ENCODE measurements around the gene PPP2R5D.

PPP2R5D gene

DNA sequence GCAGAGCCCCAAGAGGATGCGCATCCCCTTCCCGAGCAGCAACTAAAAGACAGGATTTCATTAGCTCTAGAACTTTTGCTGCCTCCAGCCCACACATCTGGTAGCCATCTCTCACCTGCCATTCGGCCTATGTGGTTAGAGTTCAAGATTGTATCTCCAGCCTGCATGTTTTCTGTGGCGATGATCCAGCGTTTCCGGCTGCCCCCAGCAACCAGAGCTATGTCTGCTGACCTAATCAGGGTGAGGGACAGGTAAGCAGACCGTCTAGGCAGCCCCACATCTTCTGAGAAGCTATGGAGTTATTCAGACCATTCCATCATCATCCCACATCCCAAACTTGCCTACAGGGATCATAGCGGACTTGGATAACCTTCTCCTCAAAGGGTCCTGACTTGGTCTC, 71.6 kb downstream of the PPP2R5D start:
- H3K4me2 ChIP-seq (ENCODE audit: low read length) = no peak overlapping the region
- TF ChIP-seq CTCF (IDR thresholded peaks at IDR 0.05; ENCODE audit: low read depth, low read length, poor library complexity, severe bottlenecking) = no peak
- TF ChIP-seq EZH2phosphoT487 (IDR thresholded peaks at IDR 0.05; ENCODE audit: borderline replicate concordance, low read length) = no peak
- H3K27ac ChIP-seq (ENCODE audit: low read depth, low read length) = no peak overlapping the region
- peaks cover 9% of the 10 kb centered on the region for H3F3A ChIP-seq (ENCODE audit: control insufficient read depth, insufficient read depth)
- H3K9me3 ChIP-seq (ENCODE audit: control insufficient read depth, insufficient read depth, low read length) = no peaks in the 10 kb centered on the region
- H4K20me1 ChIP-seq (ENCODE audit: control insufficient read depth, insufficient read depth, low read depth, low read length) = no peaks in the 10 kb centered on the region
- peaks cover 32% of the 10 kb centered on the region for H3K4me1 ChIP-seq (ENCODE audit: control insufficient read depth, low read length)
- H3K79me2 ChIP-seq (ENCODE audit: control insufficient read depth, low read length) = peaks cover 26% of the 10 kb centered on the region
- no peaks in the 10 kb centered on the region for H3K9me2 ChIP-seq (replicated peaks; ENCODE audit: control insufficient read depth, low read length)
- peaks cover 19% of the 10 kb centered on the region for H3K36me3 ChIP-seq (ENCODE audit: control insufficient read depth, low read length)
- no peaks in the 10 kb centered on the region for H3K27me3 ChIP-seq (ENCODE audit: control insufficient read depth, low read length)
- no peak overlapping the region for H3K4me3 ChIP-seq (ENCODE audit: low read length)

DNA sequence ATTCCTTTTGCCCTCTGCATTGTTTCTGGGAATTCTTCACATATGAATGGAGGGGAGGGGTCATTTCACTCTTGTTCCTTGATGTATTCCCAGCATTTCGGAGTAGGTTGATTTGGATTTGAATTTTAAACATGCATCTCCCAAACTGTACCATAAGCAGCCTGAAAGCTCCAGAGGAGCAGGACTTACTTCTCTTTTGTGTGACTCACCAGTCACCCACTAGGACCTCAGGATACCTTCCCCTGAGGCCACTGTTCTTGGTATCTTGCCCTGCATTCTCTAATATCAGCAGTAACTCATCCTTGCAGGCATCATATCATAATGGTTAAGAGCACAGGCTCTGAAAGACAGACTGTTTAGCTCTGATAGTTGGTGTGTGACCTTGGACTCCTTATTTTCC, 74.2 kb downstream of the PPP2R5D start:
- Histone ChIP-seq H3K9me3 (ENCODE audit: control insufficient read depth, insufficient read depth, low read length) (no peaks in the 10 kb centered on the region), H3K79me2 (ENCODE audit: control insufficient read depth, low read length) (peaks cover 18% of the 10 kb centered on the region), H3F3A (ENCODE audit: control insufficient read depth, insufficient read depth) (peaks cover 9% of the 10 kb centered on the region), H3K9me2 (replicated peaks; ENCODE audit: control insufficient read depth, low read length) (no peaks in the 10 kb centered on the region), H3K4me1 (ENCODE audit: control insufficient read depth, low read length) (peaks cover 23% of the 10 kb centered on the region), H3K36me3 (ENCODE audit: control insufficient read depth, low read length) (peaks cover 19% of the 10 kb centered on the region), H3K27me3 (ENCODE audit: control insufficient read depth, low read length) (no peaks in the 10 kb centered on the region), H3K4me3 (ENCODE audit: low read length) (peak overlapping the region; percentile 83), H3K4me2 (ENCODE audit: low read length) (peak overlapping the region; percentile 90), H4K20me1 (ENCODE audit: control insufficient read depth, insufficient read depth, low read depth, low read length) (no peaks in the 10 kb centered on the region), H3K27ac (ENCODE audit: low read depth, low read length) (no peak overlapping the region)
- no peak for TF ChIP-seq CTCF (IDR thresholded peaks at IDR 0.05; ENCODE audit: low read depth, low read length, poor library complexity, severe bottlenecking)
- TF ChIP-seq EZH2phosphoT487 (IDR thresholded peaks at IDR 0.05; ENCODE audit: borderline replicate concordance, low read length) = no peak

GRCh38 chr6:43059168-43060033, 75.0 kb downstream of the PPP2R5D start, which contains the start of the genes KLC4 and MRPL2:
Gene KLC4 (plus strand): TSS chr6:43059631. CDS start chr6:43061336, 1,705 bp downstream.
Gene MRPL2 (minus strand): TSS chr6:43059434. CDS start chr6:43059381, 53 bp downstream.
- no peaks in the 10 kb centered on the region for H3K9me3 ChIP-seq (ENCODE audit: control insufficient read depth, insufficient read depth, low read length)
- TF ChIP-seq EZH2phosphoT487 (IDR thresholded peaks at IDR 0.05; ENCODE audit: borderline replicate concordance, low read length) (no peak), CTCF (IDR thresholded peaks at IDR 0.05; ENCODE audit: low read depth, low read length, poor library complexity, severe bottlenecking) (no peak)
- peak within 1 kb of the TSS; percentile 83 for H3K4me3 ChIP-seq (ENCODE audit: low read length)
- peaks cover 18% of the 10 kb centered on the region for H3K79me2 ChIP-seq (ENCODE audit: control insufficient read depth, low read length)
- peaks cover 4% of the 10 kb centered on the region; the same call in 1 of the 2 replicates for H3F3A ChIP-seq (ENCODE audit: control insufficient read depth, insufficient read depth)
- H3K4me2 ChIP-seq (ENCODE audit: low read length) = peak within 1 kb of the TSS; percentile 90
- H3K9me2 ChIP-seq (replicated peaks; ENCODE audit: control insufficient read depth, low read length) = no peaks in the 10 kb centered on the region
- no peaks in the 10 kb centered on the region for H4K20me1 ChIP-seq (ENCODE audit: control insufficient read depth, insufficient read depth, low read depth, low read length)
- peaks cover 19% of the 10 kb centered on the region for H3K36me3 ChIP-seq (ENCODE audit: control insufficient read depth, low read length)
- no peaks in the 10 kb centered on the region for H3K27me3 ChIP-seq (ENCODE audit: control insufficient read depth, low read length)
- H3K27ac ChIP-seq (ENCODE audit: low read depth, low read length) = peak within 1 kb of the TSS; percentile 41
- peaks cover 17% of the 10 kb centered on the region for H3K4me1 ChIP-seq (ENCODE audit: control insufficient read depth, low read length)

Measured in DOHH2 (cell line).